ENCODE results near the gene PFKP.

GRCh38 chr10:3119796-3120459 lies 52.6 kb downstream of the PFKP start:
- TF ChIP-seq CTCF (IDR thresholded peaks at IDR 0.05), result peak in 3 of 5 experiments; percentile 26 to 31 (median 30)
- TF ChIP-seq POLR2A (IDR thresholded peaks at IDR 0.05), result no peak
- no peak for TF ChIP-seq POLR2AphosphoS5 (IDR thresholded peaks at IDR 0.05)
